Calu3 (cell line): ENCODE data around the gene RASL10B. TPM values are rescaled to one million over a fixed set of nuclear protein-coding genes. Genes with fewer than 3 reads are reported as not detected.

Source experiments
- BruUV-seq: library from RNA; stranded (reverse); fragments of 400-500 nt; replicated peaks from 2 replicates; lab custom pipeline; 2021; lab: Mats Ljungman, UMichigan
- CTCF ChIA-PET: fragments of 300-600 bp; sonication (Branson Sonifier 250); formaldehyde crosslinking; loops from one replicate; lab custom pipeline; 2022; ENCODE audit warnings: antibody characterized with exemption; lab: Charles Lee
- DNase-seq: peaks from one replicate; pipeline ENCODE4 v3.0.0; 2022
- H3K27ac Mint-ChIP-seq: one replicate; pipeline ENCODE4 v1.8.0; 2022; ENCODE audit warnings: mixed read lengths; ENCODE audit not compliant: unreplicated experiment
- H3K27me3 Mint-ChIP-seq: one replicate; pipeline ENCODE4 v1.8.0; 2022; ENCODE audit warnings: mixed read lengths; ENCODE audit not compliant: unreplicated experiment
- H3K36me3 Mint-ChIP-seq: one replicate; pipeline ENCODE4 v1.8.0; 2022; ENCODE audit warnings: mild to moderate bottlenecking, moderate library complexity, mixed read lengths; ENCODE audit not compliant: insufficient read depth, unreplicated experiment
- H3K4me1 Mint-ChIP-seq: one replicate; pipeline ENCODE4 v1.8.0; 2022; ENCODE audit warnings: mild to moderate bottlenecking, low read depth, mixed read lengths; ENCODE audit not compliant: unreplicated experiment
- H3K4me3 Mint-ChIP-seq: one replicate; pipeline ENCODE4 v1.8.0; 2022; ENCODE audit warnings: mild to moderate bottlenecking, low read depth, moderate library complexity, mixed read lengths; ENCODE audit not compliant: unreplicated experiment
- H3K9me3 Mint-ChIP-seq: one replicate; pipeline ENCODE4 v1.8.0; 2022; ENCODE audit warnings: low read depth, mixed read lengths; ENCODE audit not compliant: unreplicated experiment
- CTCF ChIP-seq: fragments of 200-600 bp; IDR thresholded peaks from one replicate; pipeline ENCODE4 v1.8.0; 2022; ENCODE audit warnings: antibody characterized with exemption; ENCODE audit not compliant: unreplicated experiment
- intact Hi-C: fragments of 100-400 bp; cut with micrococcal nuclease; formaldehyde crosslinking; loops from one replicate; pipeline ENCODE4 v1.10.0; 2022; ENCODE audit not compliant: unreplicated experiment
- total RNA-seq: library from RNA; stranded (reverse); gene quantifications from 2 replicates; pipeline ENCODE4 v1.2.3, GENCODE V29; 2022

The RASL10B gene
- total RNA-seq, 1 experiment from 2014 or later: 1.4 TPM

- Mint-ChIP-seq H3K4me3 (no peak overlapping the region), H3K4me1 (no peaks in the 10 kb centered on the region), H3K27ac (no peak overlapping the region), H3K36me3 (peaks cover 2% of the 10 kb centered on the region), H3K27me3 (peaks cover 82% of the 10 kb centered on the region), H3K9me3 (no peaks in the 10 kb centered on the region)
- CTCF ChIA-PET: no interaction called here
- BruUV-seq: no TSS peak
- no peak for TF ChIP-seq CTCF
- intact Hi-C loops: loop anchor here (5.0 to 10.0 kb wide), 2 partner anchors 430 to 573 kb away; no protein-coding TSS in a partner anchor
- no peak for DNase-seq
Observed at GRCh38 chr17:35745246-35745645, 13.8 kb downstream of the RASL10B start.

GRCh38 chr17:35745749-35746320 is 14.4 kb downstream of the RASL10B start:
- no TSS peak for BruUV-seq
- H3K27me3 Mint-ChIP-seq: peaks cover 82% of the 10 kb centered on the region
- no peak overlapping the region for H3K4me3 Mint-ChIP-seq
- peaks cover 4% of the 10 kb centered on the region for H3K36me3 Mint-ChIP-seq
- DNase-seq: no peak
- intact Hi-C loops: loop anchor here (2.0 to 10.0 kb wide), 3 partner anchors 191 to 574 kb away; no protein-coding TSS in a partner anchor
- no peaks in the 10 kb centered on the region for H3K9me3 Mint-ChIP-seq
- TF ChIP-seq CTCF: no peak
- H3K27ac Mint-ChIP-seq: no peak overlapping the region
- H3K4me1 Mint-ChIP-seq: no peaks in the 10 kb centered on the region
- CTCF ChIA-PET: no interaction called here

GRCh38 chr17:35747540-35748017 is 16.1 kb downstream of the RASL10B start:
- no peaks in the 10 kb centered on the region for H3K9me3 Mint-ChIP-seq
- no peaks in the 10 kb centered on the region for H3K4me1 Mint-ChIP-seq

GRCh38 chr17:35748341-35748841 is 17.0 kb downstream of the RASL10B start:
- no TSS peak for BruUV-seq
- intact Hi-C loops: loop anchor here (5.0 to 10.0 kb wide), 2 partner anchors 434 to 576 kb away; no protein-coding TSS in a partner anchor
- peaks cover 78% of the 10 kb centered on the region for H3K27me3 Mint-ChIP-seq
- H3K27ac Mint-ChIP-seq: no peak overlapping the region
- H3K9me3 Mint-ChIP-seq: no peaks in the 10 kb centered on the region
- H3K4me3 Mint-ChIP-seq: no peak overlapping the region
- CTCF ChIA-PET: interaction anchor here (1.4 to 3.6 kb wide), 3 partner anchors 11 to 135 kb away, joined by 4 to 25 read pairs (median 20); no protein-coding TSS in a partner anchor
- peaks cover 15% of the 10 kb centered on the region for H3K36me3 Mint-ChIP-seq
- no peak for TF ChIP-seq CTCF
- peak; percentile 52 for DNase-seq
- H3K4me1 Mint-ChIP-seq: no peaks in the 10 kb centered on the region

More at GRCh38 chr17:35747540-35748017, 16.1 kb downstream of the RASL10B start:
- Mint-ChIP-seq H3K4me3 (no peak overlapping the region), H3K36me3 (peaks cover 8% of the 10 kb centered on the region), H3K27ac (no peak overlapping the region), H3K27me3 (peaks cover 78% of the 10 kb centered on the region)
- no TSS peak for BruUV-seq
- DNase-seq: peak; percentile 80
- peak; percentile 89 for TF ChIP-seq CTCF
- intact Hi-C loops: loop anchor here (1.0 to 10.0 kb wide), 4 partner anchors 134 to 575 kb away; no protein-coding TSS in a partner anchor
- CTCF ChIA-PET: interaction anchor here (0.6 to 3.6 kb wide), 12 partner anchors 12 to 684 kb away, joined by 3 to 25 read pairs (median 4); partner anchors contain the start of gene RFFL
